ENCODE results near the gene USP6NL. TPM values are rescaled to one million over a fixed set of nuclear protein-coding genes. Genes with fewer than 3 reads are reported as not detected.

Gene USP6NL
- total RNA-seq, 1 experiment from 2014 or later: 35.6 TPM

GRCh38 chr10:11472158-11472753 lies 139.2 kb downstream of the USP6NL start:
- H3K4me3 ChIP-seq (ENCODE audit: low read depth, low read length): no peak overlapping the region
- TF ChIP-seq, protein P1, sequence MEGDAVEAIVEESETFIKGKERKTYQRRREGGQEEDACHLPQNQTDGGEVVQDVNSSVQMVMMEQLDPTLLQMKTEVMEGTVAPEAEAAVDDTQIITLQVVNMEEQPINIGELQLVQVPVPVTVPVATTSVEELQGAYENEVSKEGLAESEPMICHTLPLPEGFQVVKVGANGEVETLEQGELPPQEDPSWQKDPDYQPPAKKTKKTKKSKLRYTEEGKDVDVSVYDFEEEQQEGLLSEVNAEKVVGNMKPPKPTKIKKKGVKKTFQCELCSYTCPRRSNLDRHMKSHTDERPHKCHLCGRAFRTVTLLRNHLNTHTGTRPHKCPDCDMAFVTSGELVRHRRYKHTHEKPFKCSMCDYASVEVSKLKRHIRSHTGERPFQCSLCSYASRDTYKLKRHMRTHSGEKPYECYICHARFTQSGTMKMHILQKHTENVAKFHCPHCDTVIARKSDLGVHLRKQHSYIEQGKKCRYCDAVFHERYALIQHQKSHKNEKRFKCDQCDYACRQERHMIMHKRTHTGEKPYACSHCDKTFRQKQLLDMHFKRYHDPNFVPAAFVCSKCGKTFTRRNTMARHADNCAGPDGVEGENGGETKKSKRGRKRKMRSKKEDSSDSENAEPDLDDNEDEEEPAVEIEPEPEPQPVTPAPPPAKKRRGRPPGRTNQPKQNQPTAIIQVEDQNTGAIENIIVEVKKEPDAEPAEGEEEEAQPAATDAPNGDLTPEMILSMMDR (IDR thresholded peaks at IDR 0.05; ENCODE audit: insufficient read depth in 1 of 2, low read depth in 1 of 2, low read length in 1 of 2, severe bottlenecking in 1 of 2, unreplicated experiment in 1 of 2): peak; percentile 95 to 96
- H3K36me3 ChIP-seq (ENCODE audit: control insufficient read depth, insufficient read depth, low read length): peaks cover 1% of the 10 kb centered on the region
- H3K9me3 ChIP-seq: no peaks in the 10 kb centered on the region
- peak; percentile 71 to 86 for DNase-seq
- no peaks in the 10 kb centered on the region for H3K27me3 ChIP-seq (replicated peaks; ENCODE audit: control insufficient read depth, insufficient read depth, low read length)
- no peaks in the 10 kb centered on the region for H3K4me1 ChIP-seq
- ChIA-PET POLR2A (no interaction called here), CTCF (no interaction called here)
- Mint-ChIP-seq H3K9me3 (ENCODE audit: unreplicated experiment) (no peaks in the 10 kb centered on the region), H3K36me3 (ENCODE audit: insufficient read depth, unreplicated experiment) (peaks cover 13% of the 10 kb centered on the region), H3K27ac (ENCODE audit: unreplicated experiment) (no peak overlapping the region), H3K27me3 (ENCODE audit: insufficient read depth, unreplicated experiment) (no peaks in the 10 kb centered on the region), H3K4me1 (ENCODE audit: low read depth, unreplicated experiment) (no peaks in the 10 kb centered on the region), H3K4me3 (ENCODE audit: unreplicated experiment) (no peak overlapping the region)
- BruUV-seq (replicated peaks): no TSS peak
- intact Hi-C loops (cut with micrococcal nuclease; ENCODE audit: unreplicated experiment): loop anchor here (1.0 to 5.0 kb wide), 7 partner anchors 38 to 453 kb away; no protein-coding TSS in a partner anchor

DNA sequence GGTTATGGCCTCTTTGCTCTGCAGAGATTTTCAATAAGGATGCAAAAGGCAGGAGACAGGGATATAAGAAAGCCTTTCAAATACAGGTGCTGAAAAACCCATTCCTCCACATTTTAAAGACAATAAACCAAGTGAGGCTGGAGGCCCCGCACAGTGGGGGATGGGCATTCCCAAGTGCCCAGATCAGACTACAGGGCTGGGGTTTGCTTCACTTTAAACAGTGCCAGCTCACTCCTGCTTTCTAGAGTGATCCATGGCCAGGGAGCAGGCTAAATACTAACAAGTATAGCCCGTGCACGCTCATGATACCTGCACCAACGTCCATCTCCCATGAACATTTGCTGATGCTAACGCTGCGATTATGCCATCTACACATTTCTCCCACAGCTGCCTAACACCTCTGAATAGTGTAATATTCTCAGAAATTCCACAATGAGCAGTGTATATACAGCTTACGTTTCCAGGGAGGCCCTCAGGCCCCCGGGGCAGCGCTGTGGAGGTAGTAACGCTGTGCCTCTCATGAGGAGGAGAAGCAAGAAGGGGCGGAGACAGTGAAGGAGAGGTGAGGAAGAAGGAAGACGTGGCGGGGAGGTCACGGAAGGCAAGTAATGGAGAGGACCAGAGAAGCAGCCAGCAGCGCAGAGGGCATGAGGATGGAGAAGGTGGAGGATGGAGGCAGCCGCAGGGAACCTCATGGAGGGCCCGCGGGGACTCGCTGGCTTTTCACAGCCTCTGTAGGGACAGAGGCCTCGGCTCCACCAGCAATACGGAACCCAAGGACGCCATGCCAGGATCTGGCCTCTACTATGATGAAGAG lies 141.7 kb downstream of the USP6NL start:
- H3K36me3 ChIP-seq (ENCODE audit: control insufficient read depth, insufficient read depth, low read length): peaks cover 1% of the 10 kb centered on the region
- no peaks in the 10 kb centered on the region for H3K4me1 ChIP-seq
- no peak overlapping the region for H3K4me3 ChIP-seq (ENCODE audit: low read depth, low read length)
- H3K9me3 ChIP-seq: no peaks in the 10 kb centered on the region
- intact Hi-C loops (cut with micrococcal nuclease; ENCODE audit: unreplicated experiment): loop anchor here (5.0 kb wide), 2 partner anchors 357 to 432 kb away; no protein-coding TSS in a partner anchor
- no peaks in the 10 kb centered on the region for H3K27me3 ChIP-seq (replicated peaks; ENCODE audit: control insufficient read depth, insufficient read depth, low read length)
- Mint-ChIP-seq H3K4me1 (ENCODE audit: low read depth, unreplicated experiment) (no peaks in the 10 kb centered on the region), H3K9me3 (ENCODE audit: unreplicated experiment) (no peaks in the 10 kb centered on the region), H3K36me3 (ENCODE audit: insufficient read depth, unreplicated experiment) (peaks cover 11% of the 10 kb centered on the region), H3K27me3 (ENCODE audit: insufficient read depth, unreplicated experiment) (no peaks in the 10 kb centered on the region), H3K27ac (ENCODE audit: unreplicated experiment) (no peak overlapping the region), H3K4me3 (ENCODE audit: unreplicated experiment) (no peak overlapping the region)
- DNase-seq: no peak
- ChIA-PET CTCF (no interaction called here), POLR2A (no interaction called here)
- no TSS peak for BruUV-seq (replicated peaks)
- TF ChIP-seq, protein P1 (IDR thresholded peaks at IDR 0.05; ENCODE audit: insufficient read depth in 1 of 2, low read depth in 1 of 2, low read length in 1 of 2, severe bottlenecking in 1 of 2, unreplicated experiment in 1 of 2): no peak

DNA sequence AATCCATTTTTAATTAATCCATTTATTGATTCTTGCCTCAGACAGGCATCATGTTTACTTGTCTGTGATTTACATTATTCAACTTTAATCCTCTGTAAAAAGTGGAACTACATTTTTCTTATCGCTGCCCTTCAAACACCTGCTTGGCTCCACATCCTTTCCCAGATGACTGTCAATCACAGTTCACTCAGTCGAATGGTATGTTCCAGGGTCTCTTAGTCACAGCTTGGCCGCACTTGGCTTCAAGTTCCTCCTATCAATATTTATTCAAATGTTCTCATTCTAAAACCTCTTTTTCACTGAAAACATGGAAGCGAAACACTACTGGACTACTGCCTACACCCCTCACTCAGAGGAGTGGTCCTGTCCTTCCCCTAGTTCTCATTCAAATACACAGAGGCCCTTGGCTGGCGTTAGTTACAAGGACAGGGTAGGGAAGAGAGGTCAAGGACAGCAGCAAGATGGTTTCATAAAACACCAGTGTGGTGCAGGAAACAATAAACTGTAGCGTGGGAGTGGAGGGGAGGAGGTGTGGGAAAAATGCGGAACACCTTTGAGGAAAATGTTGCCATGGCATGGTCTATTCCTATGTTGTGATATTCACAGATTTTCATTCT lies 143.2 kb downstream of the USP6NL start:
- H3K4me1 Mint-ChIP-seq (ENCODE audit: low read depth, unreplicated experiment): no peaks in the 10 kb centered on the region
- H3K27ac Mint-ChIP-seq (ENCODE audit: unreplicated experiment): no peak overlapping the region
- Histone ChIP-seq H3K4me1 (no peaks in the 10 kb centered on the region), H3K9me3 (no peaks in the 10 kb centered on the region), H3K27me3 (replicated peaks; ENCODE audit: control insufficient read depth, insufficient read depth, low read length) (no peaks in the 10 kb centered on the region), H3K36me3 (ENCODE audit: control insufficient read depth, insufficient read depth, low read length) (peaks cover 1% of the 10 kb centered on the region), H3K4me3 (ENCODE audit: low read depth, low read length) (no peak overlapping the region)
- TF ChIP-seq, protein P1 (IDR thresholded peaks at IDR 0.05; ENCODE audit: insufficient read depth in 1 of 2, low read depth in 1 of 2, low read length in 1 of 2, severe bottlenecking in 1 of 2, unreplicated experiment in 1 of 2): no peak
- peaks cover 17% of the 10 kb centered on the region for H3K36me3 Mint-ChIP-seq (ENCODE audit: insufficient read depth, unreplicated experiment)
- ChIA-PET POLR2A (no interaction called here), CTCF (no interaction called here)
- no peaks in the 10 kb centered on the region for H3K27me3 Mint-ChIP-seq (ENCODE audit: insufficient read depth, unreplicated experiment)
- no peaks in the 10 kb centered on the region for H3K9me3 Mint-ChIP-seq (ENCODE audit: unreplicated experiment)
- intact Hi-C loops (cut with micrococcal nuclease; ENCODE audit: unreplicated experiment): no loop called here
- no peak for DNase-seq
- BruUV-seq (replicated peaks): no TSS peak
- H3K4me3 Mint-ChIP-seq (ENCODE audit: unreplicated experiment): no peak overlapping the region

All from Caco-2 (cell line).